Caco-2 (cell line): ENCODE measurements around the gene TMED4. TPM values are rescaled to one million over a fixed set of nuclear protein-coding genes. Genes with fewer than 3 reads are reported as not detected.
A peak's percentile ranks its signal among the peaks of the same experiment; 100 is the strongest.

ENCODE experiments used
- Bru-seq: library from RNA; stranded (reverse); fragments of 400-500 nt; gene quantifications from one replicate; lab custom pipeline; 2021; lab: Mats Ljungman, UMichigan
- BruChase-seq, 2 experiments: library from RNA; stranded (reverse); fragments of 400-500 nt; gene quantifications; one replicate each; lab custom pipeline; 2021; lab: Mats Ljungman, UMichigan
- BruUV-seq: library from RNA; stranded (reverse); fragments of 400-500 nt; replicated peaks from 2 replicates; lab custom pipeline; 2021; lab: Mats Ljungman, UMichigan
- CTCF ChIA-PET: fragments of 300-600 bp; sonication (Branson Sonifier 250); formaldehyde crosslinking; loops from one replicate; lab custom pipeline; 2022; ENCODE audit warnings: antibody characterized with exemption; lab: Charles Lee
- POLR2A ChIA-PET: fragments of 300-600 bp; sonication (Branson Sonifier 250); formaldehyde crosslinking; loops from one replicate; lab custom pipeline; 2022; ENCODE audit warnings: antibody characterized with exemption; lab: Charles Lee
- DNase-seq, 2 experiments: peaks; one replicate each; pipeline versions ENCODE4 v3.0.0 to v3.0.0-alpha.2; 2020 to 2022
- H3K27me3 ChIP-seq: replicated peaks from 2 replicates; pipeline ENCODE4 v1.6.0; 2011; ENCODE audit warnings: low read length; ENCODE audit not compliant: control insufficient read depth, insufficient read depth
- H3K36me3 ChIP-seq: 2 replicates; pipeline ENCODE4 v1.5.1; 2011; ENCODE audit warnings: low read length; ENCODE audit not compliant: control insufficient read depth, insufficient read depth
- H3K4me1 ChIP-seq: fragments of 250-450 bp; sonication (Bioruptor Pico); 2 replicates; pipeline ENCODE4 v1.5.1; 2020; ENCODE audit warnings: mild to moderate bottlenecking
- H3K4me3 ChIP-seq: 2 replicates; pipeline ENCODE4 v1.5.1; 2011; ENCODE audit warnings: low read depth, mild to moderate bottlenecking, control low read depth, low read length
- H3K9me3 ChIP-seq: fragments of 250-450 bp; sonication (Bioruptor Pico); 2 replicates; pipeline ENCODE4 v1.5.1; 2020; ENCODE audit warnings: mild to moderate bottlenecking, moderate library complexity
- H3K27ac Mint-ChIP-seq: one replicate; pipeline ENCODE4 v1.8.0; 2022; ENCODE audit warnings: mixed read lengths; ENCODE audit not compliant: unreplicated experiment
- H3K27me3 Mint-ChIP-seq: one replicate; pipeline ENCODE4 v1.8.0; 2022; ENCODE audit warnings: mixed read lengths; ENCODE audit not compliant: insufficient read depth, unreplicated experiment
- H3K36me3 Mint-ChIP-seq: one replicate; pipeline ENCODE4 v1.8.0; 2022; ENCODE audit warnings: mild to moderate bottlenecking, mixed read lengths; ENCODE audit not compliant: insufficient read depth, unreplicated experiment
- H3K4me1 Mint-ChIP-seq: one replicate; pipeline ENCODE4 v1.8.0; 2022; ENCODE audit warnings: low read depth, mixed read lengths; ENCODE audit not compliant: unreplicated experiment
- H3K4me3 Mint-ChIP-seq: one replicate; pipeline ENCODE4 v1.8.0; 2022; ENCODE audit warnings: mild to moderate bottlenecking, moderate library complexity, mixed read lengths; ENCODE audit not compliant: unreplicated experiment
- H3K9me3 Mint-ChIP-seq: one replicate; pipeline ENCODE4 v1.8.0; 2022; ENCODE audit warnings: mixed read lengths; ENCODE audit not compliant: unreplicated experiment
- intact Hi-C: fragments of 100-400 bp; cut with micrococcal nuclease; formaldehyde crosslinking; loops from one replicate; pipeline ENCODE4 v1.10.0; 2022; ENCODE audit not compliant: unreplicated experiment
- long read RNA-seq: library from polyadenylated mRNA; stranded (forward); transcript quantifications from one replicate; pipeline ENCODE4 v2.0.0, GENCODE V29; 2022
- total RNA-seq: library from RNA; stranded (reverse); gene quantifications from 2 replicates; pipeline ENCODE4 v1.2.3, GENCODE V29; 2022
- TF ChIP-seq, protein P1 (sequence below), 2 experiments: fragments of 200-600 bp in 1 of 2; IDR thresholded peaks; 1 replicate in 1 of 2; 2 replicates in 1 of 2; pipeline versions ENCODE4 v1.5.1 to v1.8.0; 2011 to 2022; ENCODE audit warnings: antibody characterized with exemption in 1 of 2, control low read depth in 1 of 2, inconsistent platforms in 1 of 2, low read depth in 1 of 2, low read length in 1 of 2, mild to moderate bottlenecking in 1 of 2, moderate library complexity in 1 of 2; ENCODE audit not compliant: insufficient read depth in 1 of 2, severe bottlenecking in 1 of 2, unreplicated experiment in 1 of 2

Gene TMED4
- total RNA-seq (93.4 and 96.6 TPM in 2 replicates), Bru-seq, nascent RNA (percentile 92 among the genes with signal in this experiment), BruChase-seq, experiment 1, labeled RNA remaining after a 2-hour chase (percentile 98 among the genes with signal in this experiment), BruChase-seq, experiment 2, labeled RNA remaining after a 6-hour chase (percentile 99 among the genes with signal in this experiment)
- long read RNA-seq, transcript TMED4-205 (4 exons, 1,755 nt): minor isoform, 44 of 293 reads
- long read RNA-seq, transcript TMED4-203 (5 exons, 2,322 nt): major isoform, 210 of 293 reads
- long read RNA-seq, partial matches to known transcripts: 13 of 293 reads
- long read RNA-seq, other reads (novel, unspliced or antisense): 18 of 293 reads

DNA sequence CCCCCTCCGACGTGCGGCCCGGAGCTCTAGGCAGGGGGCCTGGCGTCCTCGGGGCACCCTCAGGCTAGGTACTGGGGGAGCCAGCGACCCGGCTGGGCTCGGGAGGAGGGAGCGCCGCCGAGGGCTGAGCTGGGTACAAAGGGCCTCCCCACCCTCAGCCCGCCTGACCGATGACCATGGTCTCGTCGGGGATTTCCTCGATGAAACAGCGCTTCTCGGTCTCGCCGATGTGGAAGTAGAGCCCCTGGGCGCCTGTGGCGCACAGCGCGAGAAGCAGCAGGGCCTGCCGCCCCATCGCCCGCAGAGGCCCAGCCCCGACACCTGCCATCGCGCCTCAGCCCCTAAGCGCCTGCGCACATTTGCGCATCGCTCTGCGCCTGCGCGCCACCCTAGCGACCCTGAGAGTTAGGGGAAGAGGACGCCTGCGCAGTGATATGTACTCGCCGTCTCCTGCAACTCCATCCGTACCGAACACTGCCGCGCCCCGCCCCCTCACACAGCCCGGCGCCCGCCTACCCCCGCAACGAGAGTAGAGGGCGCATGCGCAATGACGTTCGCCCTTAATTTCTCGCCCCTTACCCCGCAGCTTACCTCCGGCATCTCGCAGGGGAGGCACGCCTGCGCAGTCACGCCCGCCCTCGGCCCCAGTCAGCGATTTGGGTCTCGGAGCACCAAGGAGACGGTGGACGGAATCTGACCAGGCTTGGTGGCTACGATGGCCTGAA is at the start of gene TMED4:
Gene TMED4 (minus strand): TSS at position 353 of the 725 bp plus-strand sequence. CDS start 25 bp downstream, at position 328.
- Mint-ChIP-seq H3K9me3 (no peaks in the 10 kb centered on the region), H3K36me3 (peaks cover 55% of the 10 kb centered on the region), H3K27ac (peak within 1 kb of the TSS; percentile 96), H3K4me3 (peak within 1 kb of the TSS; percentile 86), H3K4me1 (peaks cover 7% of the 10 kb centered on the region), H3K27me3 (no peaks in the 10 kb centered on the region)
- POLR2A ChIA-PET: interaction anchor here (0.7 to 2.1 kb wide), 5 partner anchors 8 to 216 kb away, joined by 3 to 26 read pairs (median 6); partner anchors contain the start of genes DDX56 and OGDH
- CTCF ChIA-PET: interaction anchor here (0.5 to 1.0 kb wide), 3 partner anchors 8 to 140 kb away, joined by 3 to 7 read pairs (median 4); partner anchors contain the start of gene DDX56
- intact Hi-C loops: loop anchor here (1.0 to 10.0 kb wide), 5 partner anchors 24 to 403 kb away; partner anchors contain the start of genes H2AZ2, OGDH, PPIA and ZMIZ2
- Histone ChIP-seq H3K27me3 (no peaks in the 10 kb centered on the region), H3K4me3 (peak within 1 kb of the TSS; percentile 80), H3K36me3 (no peaks in the 10 kb centered on the region), H3K4me1 (peaks cover 13% of the 10 kb centered on the region), H3K9me3 (no peaks in the 10 kb centered on the region)
- BruUV-seq: no TSS peak
- peak; percentile 99 to 100 for DNase-seq
- TF ChIP-seq, protein P1, sequence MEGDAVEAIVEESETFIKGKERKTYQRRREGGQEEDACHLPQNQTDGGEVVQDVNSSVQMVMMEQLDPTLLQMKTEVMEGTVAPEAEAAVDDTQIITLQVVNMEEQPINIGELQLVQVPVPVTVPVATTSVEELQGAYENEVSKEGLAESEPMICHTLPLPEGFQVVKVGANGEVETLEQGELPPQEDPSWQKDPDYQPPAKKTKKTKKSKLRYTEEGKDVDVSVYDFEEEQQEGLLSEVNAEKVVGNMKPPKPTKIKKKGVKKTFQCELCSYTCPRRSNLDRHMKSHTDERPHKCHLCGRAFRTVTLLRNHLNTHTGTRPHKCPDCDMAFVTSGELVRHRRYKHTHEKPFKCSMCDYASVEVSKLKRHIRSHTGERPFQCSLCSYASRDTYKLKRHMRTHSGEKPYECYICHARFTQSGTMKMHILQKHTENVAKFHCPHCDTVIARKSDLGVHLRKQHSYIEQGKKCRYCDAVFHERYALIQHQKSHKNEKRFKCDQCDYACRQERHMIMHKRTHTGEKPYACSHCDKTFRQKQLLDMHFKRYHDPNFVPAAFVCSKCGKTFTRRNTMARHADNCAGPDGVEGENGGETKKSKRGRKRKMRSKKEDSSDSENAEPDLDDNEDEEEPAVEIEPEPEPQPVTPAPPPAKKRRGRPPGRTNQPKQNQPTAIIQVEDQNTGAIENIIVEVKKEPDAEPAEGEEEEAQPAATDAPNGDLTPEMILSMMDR (IDR thresholded peaks at IDR 0.05; ENCODE audit: insufficient read depth in 1 of 2, low read depth in 1 of 2, low read length in 1 of 2, severe bottlenecking in 1 of 2, unreplicated experiment in 1 of 2): no peak

DNA sequence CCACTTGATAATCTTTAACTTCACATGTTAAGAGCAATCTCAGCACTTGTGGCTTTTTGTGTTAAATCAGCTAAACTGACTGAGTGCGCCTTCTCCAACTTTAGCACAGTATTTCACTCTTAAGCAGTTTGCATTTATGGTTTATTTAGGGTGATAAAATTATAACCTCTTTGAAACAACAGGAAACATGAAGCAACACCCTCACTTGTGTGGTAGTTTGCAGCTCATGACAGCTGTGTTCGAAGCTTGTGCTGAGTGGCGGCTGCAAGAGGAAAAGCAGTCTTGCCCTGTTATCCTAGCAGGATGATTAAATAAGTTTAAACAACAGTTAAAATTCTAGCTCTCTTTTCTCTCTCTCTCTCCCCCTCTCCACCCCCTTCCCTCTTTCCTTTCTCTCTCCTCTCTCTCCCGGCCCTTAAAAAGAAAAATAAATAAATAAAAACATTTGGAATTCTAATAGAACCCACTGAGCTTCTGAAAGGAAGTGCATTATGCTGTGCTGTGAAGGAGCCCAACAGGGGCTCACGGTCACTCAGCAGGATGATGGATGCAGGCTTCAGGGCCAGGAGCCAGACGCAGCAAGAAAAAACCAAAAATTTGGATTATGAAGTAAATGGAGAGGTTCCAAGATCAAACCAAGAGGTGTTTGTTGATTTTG is 49.6 kb upstream of the TMED4 start:
- Mint-ChIP-seq H3K27me3 (no peaks in the 10 kb centered on the region), H3K27ac (peak overlapping the region; percentile 29), H3K36me3 (peaks cover 67% of the 10 kb centered on the region), H3K4me1 (peaks cover 45% of the 10 kb centered on the region), H3K9me3 (no peaks in the 10 kb centered on the region), H3K4me3 (peak overlapping the region; percentile 8)
- TF ChIP-seq, protein P1 (IDR thresholded peaks at IDR 0.05; ENCODE audit: insufficient read depth in 1 of 2, low read depth in 1 of 2, low read length in 1 of 2, severe bottlenecking in 1 of 2, unreplicated experiment in 1 of 2): no peak
- POLR2A ChIA-PET: no interaction called here
- Histone ChIP-seq H3K9me3 (no peaks in the 10 kb centered on the region), H3K4me1 (peaks cover 45% of the 10 kb centered on the region), H3K36me3 (no peaks in the 10 kb centered on the region; the same call in 1 of the 2 replicates), H3K4me3 (no peak overlapping the region), H3K27me3 (no peaks in the 10 kb centered on the region)
- CTCF ChIA-PET: interaction anchor here (0.6 kb wide), 2 partner anchors 11 to 13 kb away, joined by 4 to 5 read pairs; no protein-coding TSS in a partner anchor
- no peak for DNase-seq
- intact Hi-C loops: no loop called here
- no TSS peak for BruUV-seq
